Natural killer cell (primary cell): Measurements from ENCODE around the gene SFMBT1. TPM values are rescaled to one million over a fixed set of nuclear protein-coding genes. Genes with fewer than 3 reads are reported as not detected.

Experiments
- ATAC-seq, 3 donors: fragments of 150-1000 bp in 2 of 3; fragments of 200-7000 bp in 1 of 3; cut with Tn5 transposase; 1 replicate in 1 of 3; 2 replicates in 2 of 3; pipeline ENCODE4 v1.10.0; 2021; ENCODE audit warnings: mild to moderate bottlenecking in 2 of 3, moderate library complexity in 2 of 3
- DNase-seq, 2 donors: peaks; one replicate each; pipeline versions ENCODE4 v3.0.0 to v3.0.0-alpha.2; 2013 to 2021; ENCODE audit warnings: mixed read lengths in 1 of 2
- H3K27ac ChIP-seq: one replicate; pipeline ENCODE4 v1.5.1; 2013; ENCODE audit warnings: mild to moderate bottlenecking, low read length
- H3K27me3 ChIP-seq: one replicate; pipeline ENCODE4 v1.6.1; 2013; ENCODE audit warnings: low read length; ENCODE audit not compliant: control insufficient read depth, insufficient read depth
- H3K36me3 ChIP-seq: one replicate; pipeline ENCODE4 v1.6.1; 2013; ENCODE audit warnings: low read length; ENCODE audit not compliant: control insufficient read depth, insufficient read depth
- H3K4me1 ChIP-seq: one replicate; pipeline ENCODE4 v1.6.1; 2013; ENCODE audit warnings: low read length; ENCODE audit not compliant: control insufficient read depth, insufficient read depth
- H3K4me3 ChIP-seq: one replicate; pipeline ENCODE4 v1.5.1; 2013; ENCODE audit warnings: low read length
- H3K9me3 ChIP-seq: one replicate; pipeline ENCODE4 v1.6.1; 2013; ENCODE audit warnings: low read length; ENCODE audit not compliant: control insufficient read depth, insufficient read depth
- H3K27ac Mint-ChIP-seq, 2 donors: one replicate each; pipeline ENCODE4 v1.8.0; 2022; ENCODE audit warnings: mild to moderate bottlenecking in 2 of 2, mixed read lengths in 2 of 2, moderate library complexity in 1 of 2
- H3K27me3 Mint-ChIP-seq, 2 donors: one replicate each; pipeline ENCODE4 v1.8.0; 2022; ENCODE audit warnings: low read depth in 2 of 2, mixed read lengths in 2 of 2
- H3K36me3 Mint-ChIP-seq: one replicate; pipeline ENCODE4 v1.8.0; 2022; ENCODE audit warnings: mixed read lengths
- H3K4me1 Mint-ChIP-seq, 2 donors: one replicate each; pipeline ENCODE4 v1.8.0; 2022; ENCODE audit warnings: mixed read lengths in 2 of 2
- H3K4me3 Mint-ChIP-seq: one replicate; pipeline ENCODE4 v1.8.0; 2022; ENCODE audit warnings: mild to moderate bottlenecking, moderate library complexity, mixed read lengths
- H3K9me3 Mint-ChIP-seq, 2 donors: one replicate each; pipeline ENCODE4 v1.8.0; 2022; ENCODE audit warnings: mixed read lengths in 2 of 2
- WGBS: methylation state at CpG from one replicate; pipeline ENCODE4 v1.1.7; 2013; ENCODE audit warnings: missing lambda C conversion rate; ENCODE audit not compliant: insufficient coverage; 5-methylcytosine and 5-hydroxymethylcytosine counted together
- intact Hi-C: fragments of 100-400 bp; cut with micrococcal nuclease; formaldehyde crosslinking; loops from one replicate; pipeline ENCODE4 v1.14.2; 2022
- total RNA-seq, 4 donors: library from RNA; stranded (reverse); fragments of 120-200 nt in 1 of 4; gene quantifications; one replicate each; pipeline versions ENCODE4 v1.2.3 to v1.2.4, GENCODE V29; 2013 to 2022
- TF ChIP-seq, protein P1 (sequence below): fragments of 200-600 bp; IDR thresholded peaks from one replicate; pipeline ENCODE4 v1.8.0; 2022; ENCODE audit warnings: antibody characterized with exemption

Gene SFMBT1
- total RNA-seq, 3 donors from 2014 or later (not counting 1 experiment from before 2014, with no cell fraction given): 20.2 to 22.3 (median 22.2) TPM

DNA sequence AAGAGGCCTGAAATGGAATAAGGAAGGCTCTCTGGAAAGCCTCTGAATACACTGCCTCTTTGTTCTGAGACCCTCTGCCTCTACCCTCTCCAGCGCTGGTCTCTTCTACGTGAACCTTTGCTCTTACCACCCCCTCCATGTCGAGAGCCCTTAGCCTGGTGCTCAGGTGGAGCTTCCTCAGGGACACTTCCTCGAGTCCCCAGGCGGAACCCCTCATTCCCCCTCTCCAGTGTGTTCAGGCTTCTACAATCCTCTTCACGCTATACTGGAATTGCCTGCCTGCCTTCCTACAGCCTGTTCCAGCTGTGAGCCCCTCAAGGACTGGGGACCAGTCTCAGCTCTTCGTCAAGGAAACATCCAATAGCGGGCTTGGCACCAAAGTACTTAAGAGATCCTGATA is 156.0 kb downstream of the SFMBT1 start:
- no peak for ATAC-seq

DNA sequence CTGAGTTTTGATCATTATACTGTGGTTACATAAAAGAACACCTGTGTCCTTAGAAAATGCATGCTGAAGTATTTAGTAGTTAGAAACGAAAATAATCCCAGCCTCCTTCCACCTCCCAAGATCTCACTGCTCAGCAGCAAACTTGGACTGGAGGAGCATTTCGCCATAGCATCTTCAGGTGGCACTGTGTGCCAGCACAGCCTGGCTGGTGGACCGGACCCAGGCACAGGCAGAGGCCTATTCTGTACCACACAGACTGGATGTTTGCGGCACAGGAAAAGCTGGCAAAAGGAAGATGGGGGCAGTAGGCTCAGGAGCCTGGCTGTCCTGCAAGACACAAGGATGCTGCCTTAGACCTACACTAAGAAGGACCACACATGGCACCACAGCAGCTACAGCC is 158.7 kb downstream of the SFMBT1 start:
- Mint-ChIP-seq H3K27ac (no peak overlapping the region), H3K9me3 (no peaks in the 10 kb centered on the region), H3K4me1 (peaks cover 20 to 23% of the 10 kb centered on the region in 2 donors), H3K36me3 (peaks cover 13% of the 10 kb centered on the region), H3K27me3 (no peaks in the 10 kb centered on the region), H3K4me3 (no peak overlapping the region)
- ATAC-seq (no peak), DNase-seq (no peak)
- H3K27ac ChIP-seq: no peak overlapping the region
- TF ChIP-seq, protein P1, sequence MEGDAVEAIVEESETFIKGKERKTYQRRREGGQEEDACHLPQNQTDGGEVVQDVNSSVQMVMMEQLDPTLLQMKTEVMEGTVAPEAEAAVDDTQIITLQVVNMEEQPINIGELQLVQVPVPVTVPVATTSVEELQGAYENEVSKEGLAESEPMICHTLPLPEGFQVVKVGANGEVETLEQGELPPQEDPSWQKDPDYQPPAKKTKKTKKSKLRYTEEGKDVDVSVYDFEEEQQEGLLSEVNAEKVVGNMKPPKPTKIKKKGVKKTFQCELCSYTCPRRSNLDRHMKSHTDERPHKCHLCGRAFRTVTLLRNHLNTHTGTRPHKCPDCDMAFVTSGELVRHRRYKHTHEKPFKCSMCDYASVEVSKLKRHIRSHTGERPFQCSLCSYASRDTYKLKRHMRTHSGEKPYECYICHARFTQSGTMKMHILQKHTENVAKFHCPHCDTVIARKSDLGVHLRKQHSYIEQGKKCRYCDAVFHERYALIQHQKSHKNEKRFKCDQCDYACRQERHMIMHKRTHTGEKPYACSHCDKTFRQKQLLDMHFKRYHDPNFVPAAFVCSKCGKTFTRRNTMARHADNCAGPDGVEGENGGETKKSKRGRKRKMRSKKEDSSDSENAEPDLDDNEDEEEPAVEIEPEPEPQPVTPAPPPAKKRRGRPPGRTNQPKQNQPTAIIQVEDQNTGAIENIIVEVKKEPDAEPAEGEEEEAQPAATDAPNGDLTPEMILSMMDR: no peak
- H3K36me3 ChIP-seq: peaks cover 5% of the 10 kb centered on the region
- no peaks in the 10 kb centered on the region for H3K9me3 ChIP-seq
- no peak overlapping the region for H3K4me3 ChIP-seq
- intact Hi-C loops: no loop called here
- no peaks in the 10 kb centered on the region for H3K27me3 ChIP-seq
- peaks cover 14% of the 10 kb centered on the region for H3K4me1 ChIP-seq
- 91% methylated on average over 4 of the region's 4 CpGs for WGBS

More for the DNA sequence above, 156.0 kb downstream of the SFMBT1 start:
- peak overlapping the region in 1 of 2 donors; percentile 63 for H3K27ac Mint-ChIP-seq
- no peak overlapping the region for H3K4me3 Mint-ChIP-seq
- no peaks in the 10 kb centered on the region for H3K27me3 Mint-ChIP-seq
- H3K9me3 ChIP-seq: no peaks in the 10 kb centered on the region
- H3K4me1 Mint-ChIP-seq: peaks cover 32 to 38% of the 10 kb centered on the region in 2 donors
- H3K4me3 ChIP-seq: no peak overlapping the region
- H3K9me3 Mint-ChIP-seq: no peaks in the 10 kb centered on the region
- intact Hi-C loops: no loop called here
- H3K36me3 ChIP-seq: peaks cover 5% of the 10 kb centered on the region
- TF ChIP-seq, protein P1: no peak
- WGBS: 96% methylated on average over 8 of the region's 8 CpGs
- no peak overlapping the region for H3K27ac ChIP-seq
- no peak for DNase-seq
- peaks cover 12% of the 10 kb centered on the region for H3K36me3 Mint-ChIP-seq
- H3K27me3 ChIP-seq: no peaks in the 10 kb centered on the region
- peaks cover 28% of the 10 kb centered on the region for H3K4me1 ChIP-seq

DNA sequence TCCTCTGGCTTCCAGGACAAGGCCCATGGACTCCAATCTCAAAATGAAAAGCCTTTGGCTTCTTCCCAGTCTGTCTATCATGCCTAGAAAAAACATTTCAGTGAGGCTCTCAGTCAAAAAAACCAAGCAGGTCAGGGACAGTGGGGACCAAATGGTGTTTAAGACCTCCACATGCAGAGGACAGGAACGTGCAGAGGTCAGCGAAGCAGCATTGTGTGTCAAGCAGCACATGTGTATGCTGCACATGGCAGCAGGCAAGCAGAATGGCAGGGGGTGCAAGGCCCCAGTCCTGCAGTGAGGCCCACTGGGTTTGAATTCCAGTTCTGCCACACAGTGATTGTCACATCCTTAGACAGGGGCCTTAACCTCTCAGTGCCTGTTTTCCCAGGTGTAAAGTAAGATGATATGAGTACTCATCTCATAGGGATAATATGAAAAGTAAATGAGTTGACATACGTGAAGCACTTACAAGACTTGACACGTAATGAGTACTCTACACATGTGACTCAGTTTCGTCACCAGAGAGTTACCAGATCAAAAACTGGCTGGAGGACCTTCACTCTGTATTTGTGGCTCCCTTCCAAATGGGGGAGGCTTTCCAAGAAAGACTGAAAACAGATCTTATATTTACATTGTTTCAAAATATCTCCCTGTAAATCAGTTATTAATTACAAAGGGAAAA is 159.7 kb downstream of the SFMBT1 start:
- ATAC-seq (no peak), DNase-seq (no peak)
- Histone ChIP-seq H3K27ac (no peak overlapping the region), H3K27me3 (no peaks in the 10 kb centered on the region), H3K4me3 (no peak overlapping the region), H3K36me3 (peaks cover 5% of the 10 kb centered on the region), H3K4me1 (peaks cover 5% of the 10 kb centered on the region), H3K9me3 (no peaks in the 10 kb centered on the region)
- TF ChIP-seq, protein P1: no peak
- intact Hi-C loops: no loop called here
- no peak overlapping the region for H3K4me3 Mint-ChIP-seq
- H3K9me3 Mint-ChIP-seq: no peaks in the 10 kb centered on the region
- no peak overlapping the region for H3K27ac Mint-ChIP-seq
- WGBS: 98% methylated on average over 5 of the region's 5 CpGs
- H3K4me1 Mint-ChIP-seq: peaks cover 16 to 18% of the 10 kb centered on the region in 2 donors
- H3K27me3 Mint-ChIP-seq: no peaks in the 10 kb centered on the region
- peaks cover 13% of the 10 kb centered on the region for H3K36me3 Mint-ChIP-seq

DNA sequence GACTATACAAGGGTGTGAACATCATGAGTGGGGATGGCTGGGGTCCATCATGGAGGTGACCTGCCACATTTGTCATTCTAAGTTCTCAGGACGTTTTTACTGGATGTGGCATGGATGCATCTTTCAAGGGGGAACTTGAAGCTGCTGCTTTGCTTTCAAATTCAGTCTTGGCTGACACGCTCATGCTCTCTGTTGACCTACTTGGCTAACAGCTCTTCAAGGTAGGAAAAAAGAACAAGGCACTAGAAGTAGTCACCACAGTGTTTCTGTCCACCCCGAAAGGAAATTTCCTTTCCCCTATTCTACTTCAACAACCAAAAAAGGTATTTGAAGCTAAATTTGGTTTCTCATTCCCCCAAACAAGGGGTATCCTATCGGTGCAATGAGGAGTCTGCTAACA is 163.5 kb downstream of the SFMBT1 start:
- Histone ChIP-seq H3K4me3 (no peak overlapping the region), H3K9me3 (no peaks in the 10 kb centered on the region), H3K27ac (no peak overlapping the region), H3K36me3 (peaks cover 12% of the 10 kb centered on the region), H3K4me1 (no peaks in the 10 kb centered on the region), H3K27me3 (no peaks in the 10 kb centered on the region)
- Mint-ChIP-seq H3K36me3 (peaks cover 13% of the 10 kb centered on the region), H3K4me3 (no peak overlapping the region), H3K4me1 (peaks cover 5 to 10% of the 10 kb centered on the region in 2 donors), H3K27me3 (no peaks in the 10 kb centered on the region), H3K27ac (peak overlapping the region in 1 of 2 donors; percentile 56), H3K9me3 (no peaks in the 10 kb centered on the region)
- intact Hi-C loops: no loop called here
- DNase-seq (no peak), ATAC-seq (no peak)
- TF ChIP-seq, protein P1: no peak
- 79% methylated on average over 4 of the region's 4 CpGs for WGBS
